DMS114 treated with DMSO at 0.1 percent for 48 hours (cell line): ENCODE results near the gene RAB20.
"Not testable (repeated sequence)": the region's sequence is repeated elsewhere in the genome, so short reads cannot be mapped to it uniquely, and the experiment has no call there.

Source experiments
- DNase-seq: peaks from one replicate; lab custom pipeline; 2025; ENCODE audit not compliant: unreplicated experiment; lab: John Stamatoyannopoulos, UW

The RAB20 gene

GRCh38 chr13:110576070-110576394, 14.5 kb upstream of the RAB20 start:
- no peak for DNase-seq

GRCh38 chr13:110575322-110576069, 14.0 kb upstream of the RAB20 start:
- no peak for DNase-seq

GRCh38 chr13:110574161-110574560, 12.6 kb upstream of the RAB20 start:
- DNase-seq = no peak

GRCh38 chr13:110572778-110573118, 11.2 kb upstream of the RAB20 start:
- no peak for DNase-seq

GRCh38 chr13:110571896-110572777, 10.6 kb upstream of the RAB20 start:
- DNase-seq = no peak

GRCh38 chr13:110570886-110571285, 9.4 kb upstream of the RAB20 start:
- DNase-seq = no peak

GRCh38 chr13:110569962-110570361, 8.4 kb upstream of the RAB20 start:
- DNase-seq = not testable (repeated sequence)

- DNase-seq = no peak
Measured at GRCh38 chr13:110568612-110569011, 7.1 kb upstream of the RAB20 start.

GRCh38 chr13:110566171-110566570, 4.6 kb upstream of the RAB20 start:
- no peak for DNase-seq

- no peak for DNase-seq
Measured at GRCh38 chr13:110565296-110565695, 3.8 kb upstream of the RAB20 start.

GRCh38 chr13:110564472-110564985, 3.0 kb upstream of the RAB20 start:
- DNase-seq = no peak

GRCh38 chr13:110563463-110563774, 1.9 kb upstream of the RAB20 start:
- no peak for DNase-seq

GRCh38 chr13:110562696-110563462, 1.4 kb upstream of the RAB20 start:
- no peak for DNase-seq

GRCh38 chr13:110562036-110562597, 595 bp upstream of the RAB20 start:
- peak; percentile 9 for DNase-seq

- no peak for DNase-seq
Measured at GRCh38 chr13:110560601-110561343, 750 bp downstream of the RAB20 start.

- DNase-seq = no peak
Measured at GRCh38 chr13:110559986-110560385, 1.5 kb downstream of the RAB20 start.

- DNase-seq = no peak
Measured at GRCh38 chr13:110559429-110559943, 2.0 kb downstream of the RAB20 start.

- no peak for DNase-seq
Measured at GRCh38 chr13:110557610-110558305, 3.8 kb downstream of the RAB20 start.

GRCh38 chr13:110557082-110557481, 4.4 kb downstream of the RAB20 start:
- DNase-seq = no peak

GRCh38 chr13:110556224-110556606, 5.3 kb downstream of the RAB20 start:
- DNase-seq = no peak
